T1000 (cell line): ENCODE data around the gene HACD3.
"Not testable (repeated sequence)": the region's sequence is repeated elsewhere in the genome, so short reads cannot be mapped to it uniquely, and the experiment has no call there.

Experiments used
- DNase-seq: peaks from one replicate; lab custom pipeline; 2025; ENCODE audit warnings: mixed read lengths; lab: John Stamatoyannopoulos, UW

HACD3 gene

GRCh38 chr15:65549288-65549687, 19.0 kb downstream of the HACD3 start:
- DNase-seq: not testable (repeated sequence)

GRCh38 chr15:65550681-65551098, 20.4 kb downstream of the HACD3 start:
- DNase-seq: no peak

- DNase-seq: no peak
Observed at GRCh38 chr15:65551183-65551582, 20.9 kb downstream of the HACD3 start.

- not testable (repeated sequence) for DNase-seq
Observed at GRCh38 chr15:65552851-65553250, 22.6 kb downstream of the HACD3 start.

- DNase-seq: no peak
Observed at GRCh38 chr15:65553691-65554090, 23.4 kb downstream of the HACD3 start.

GRCh38 chr15:65556622-65557021, 26.4 kb downstream of the HACD3 start:
- DNase-seq: no peak

- DNase-seq: no peak
Observed at GRCh38 chr15:65558336-65558735, 28.1 kb downstream of the HACD3 start.

- no peak for DNase-seq
Observed at GRCh38 chr15:65558997-65559760, 28.9 kb downstream of the HACD3 start.

- no peak for DNase-seq
Observed at GRCh38 chr15:65559941-65560340, 29.7 kb downstream of the HACD3 start.

- DNase-seq: no peak
Observed at GRCh38 chr15:65561934-65562333, 31.7 kb downstream of the HACD3 start.

- no peak for DNase-seq
Observed at GRCh38 chr15:65569728-65570127, 39.5 kb downstream of the HACD3 start.

GRCh38 chr15:65571971-65572370, 41.7 kb downstream of the HACD3 start:
- DNase-seq: no peak

GRCh38 chr15:65576664-65577063, 46.4 kb downstream of the HACD3 start:
- no peak for DNase-seq

- no peak for DNase-seq
Observed at GRCh38 chr15:65577129-65577996, 47.1 kb downstream of the HACD3 start.

- DNase-seq: no peak
Observed at GRCh38 chr15:65578904-65579728, 48.9 kb downstream of the HACD3 start.

GRCh38 chr15:65579762-65580161, 49.5 kb downstream of the HACD3 start:
- DNase-seq: no peak

GRCh38 chr15:65580287-65580686, 50.0 kb downstream of the HACD3 start:
- DNase-seq: no peak

GRCh38 chr15:65583701-65584100, 53.4 kb downstream of the HACD3 start:
- DNase-seq: no peak

GRCh38 chr15:65584241-65584640, 54.0 kb downstream of the HACD3 start:
- no peak for DNase-seq

- no peak for DNase-seq
Observed at GRCh38 chr15:65587094-65587493, 56.8 kb downstream of the HACD3 start.

GRCh38 chr15:65595960-65596359, 65.7 kb downstream of the HACD3 start:
- DNase-seq: no peak

GRCh38 chr15:65598468-65598867, 68.2 kb downstream of the HACD3 start:
- no peak for DNase-seq
